K562 (cell line): ENCODE measurements around the gene ACTN4.

Experiments used
- CEBPB ChIP-seq: fragments of 450-650 bp; IDR thresholded peaks from 2 replicates; pipeline ENCODE4 v1.6.1; 2016; ENCODE audit warnings: missing genetic modification characterization, missing compliant biosample characterization
- HDAC8 ChIP-seq: fragments of 450-650 bp; IDR thresholded peaks from 2 replicates; pipeline ENCODE4 v1.6.1; 2016; ENCODE audit warnings: mild to moderate bottlenecking, missing genetic modification characterization, moderate library complexity, missing compliant biosample characterization
- MAX ChIP-seq: sonication (generic); formaldehyde crosslinking; IDR thresholded peaks from 2 replicates; pipeline ENCODE4 v1.9.0; 2022; ENCODE audit warnings: mild to moderate bottlenecking, missing genetic modification reagents
- MBD2 ChIP-seq: sonication (generic); IDR thresholded peaks from 2 replicates; pipeline ENCODE4 v1.6.1; 2016; ENCODE audit warnings: low read depth, borderline replicate concordance
- SAP30 ChIP-seq: fragments of 200-600 bp; sonication (generic); IDR thresholded peaks from 2 replicates; pipeline ENCODE4 v1.6.1; 2012; ENCODE audit warnings: borderline replicate concordance, low read depth, mild to moderate bottlenecking, moderate library complexity, low read length, control low read depth, inconsistent platforms; ENCODE audit not compliant: insufficient read depth, poor library complexity, severe bottlenecking
- TBP ChIP-seq: optimal IDR thresholded peaks from 2 replicates; pipeline ENCODE3; 2011; ENCODE audit warnings: low read depth, low read length, improper control_type of control experiment
- ZBTB33 ChIP-seq: sonication (generic); formaldehyde crosslinking; IDR thresholded peaks from 2 replicates; pipeline ENCODE4 v1.8.1; 2023; ENCODE audit warnings: mild to moderate bottlenecking, missing genetic modification reagents
- ZFP36 ChIP-seq: fragments of 150-350 bp; IDR thresholded peaks from 2 replicates; pipeline ENCODE4 v1.6.1; 2018; ENCODE audit warnings: low read length, low read depth; ENCODE audit not compliant: partially characterized antibody
- ZNF449 ChIP-seq: fragments of 250-450 bp; sonication (Bioruptor Pico); IDR thresholded peaks from 2 replicates; pipeline ENCODE4 v1.8.0; 2022; ENCODE audit warnings: moderate library complexity, mild to moderate bottlenecking, inconsistent platforms

- no peak for TF ChIP-seq TBP
- TF ChIP-seq HDAC8 (tag), result no peak
- no peak for TF ChIP-seq SAP30
- TF ChIP-seq ZNF449 (CRISPR knock-in tag), result no peak
- TF ChIP-seq MBD2, result no peak
- TF ChIP-seq CEBPB, result no peak
- TF ChIP-seq MAX (CRISPR knock-in tag), result no peak
- TF ChIP-seq ZBTB33 (CRISPR knock-in tag), result no peak
- TF ChIP-seq ZFP36, result no peak
Measured at GRCh38 chr19:38721979-38722773, 74.7 kb downstream of the ACTN4 start.
